ACC112 (cell line): ENCODE measurements around the gene ARNT2.

ENCODE experiments used
- H2AFZ ChIP-seq: fragments of 200-600 bp; sonication (generic); one replicate; pipeline ENCODE4 v1.6.0; 2017; ENCODE audit warnings: antibody characterized with exemption, low read length; ENCODE audit not compliant: unreplicated experiment
- H3K27ac ChIP-seq: fragments of 200-600 bp; sonication (generic); 2 replicates; pipeline ENCODE4 v1.5.1; 2014; ENCODE audit warnings: low read depth, mild to moderate bottlenecking, antibody characterized with exemption, low read length, moderate library complexity
- H3K27me3 ChIP-seq: fragments of 200-600 bp; sonication (generic); 2 replicates; pipeline ENCODE4 v1.6.1; 2014; ENCODE audit warnings: mild to moderate bottlenecking, antibody characterized with exemption, low read length, moderate library complexity, mixed read lengths; ENCODE audit not compliant: insufficient read depth
- H3K36me3 ChIP-seq: fragments of 200-600 bp; sonication (generic); 2 replicates; pipeline ENCODE4 v1.6.1; 2016; ENCODE audit warnings: mild to moderate bottlenecking, antibody characterized with exemption, low read length, moderate library complexity, mixed read lengths; ENCODE audit not compliant: insufficient read depth
- H3K4me1 ChIP-seq: fragments of 200-600 bp; sonication (generic); one replicate; pipeline ENCODE4 v1.6.1; 2016; ENCODE audit warnings: low read length, mixed read lengths; ENCODE audit not compliant: insufficient read depth, unreplicated experiment, control insufficient read depth
- H3K4me3 ChIP-seq: fragments of 200-600 bp; sonication (generic); 2 replicates; pipeline ENCODE4 v1.5.1; 2014; ENCODE audit warnings: mild to moderate bottlenecking, low read depth, low read length
- H3K79me2 ChIP-seq: fragments of 200-600 bp; sonication (generic); one replicate; pipeline ENCODE4 v1.6.0; 2016; ENCODE audit warnings: low read length; ENCODE audit not compliant: control insufficient read depth, unreplicated experiment, insufficient read depth

The ARNT2 gene

GRCh38 chr15:80591938-80592825 lies 188.0 kb downstream of the ARNT2 start:
- Histone ChIP-seq H3K79me2 (no peaks in the 10 kb centered on the region), H3K36me3 (no peaks in the 10 kb centered on the region), H3K27ac (no peak overlapping the region), H3K4me1 (peaks cover 41% of the 10 kb centered on the region), H2AFZ (no peak overlapping the region), H3K4me3 (no peak overlapping the region), H3K27me3 (no peaks in the 10 kb centered on the region)

GRCh38 chr15:80593486-80594030 lies 189.4 kb downstream of the ARNT2 start:
- Histone ChIP-seq H3K79me2 (no peaks in the 10 kb centered on the region), H3K27ac (no peak overlapping the region), H3K4me1 (peaks cover 30% of the 10 kb centered on the region), H2AFZ (no peak overlapping the region), H3K36me3 (no peaks in the 10 kb centered on the region), H3K27me3 (no peaks in the 10 kb centered on the region), H3K4me3 (no peak overlapping the region)

- Histone ChIP-seq H3K36me3 (no peaks in the 10 kb centered on the region), H2AFZ (no peak overlapping the region), H3K79me2 (no peaks in the 10 kb centered on the region), H3K4me3 (no peak overlapping the region), H3K27me3 (no peaks in the 10 kb centered on the region), H3K4me1 (peaks cover 31% of the 10 kb centered on the region), H3K27ac (no peak overlapping the region)
Observed at GRCh38 chr15:80594091-80594889, 190.1 kb downstream of the ARNT2 start.

GRCh38 chr15:80595396-80595795 lies 191.2 kb downstream of the ARNT2 start:
- Histone ChIP-seq H3K4me1 (peaks cover 27% of the 10 kb centered on the region), H3K27ac (no peak overlapping the region), H3K36me3 (no peaks in the 10 kb centered on the region), H3K79me2 (no peaks in the 10 kb centered on the region), H2AFZ (no peak overlapping the region), H3K4me3 (no peak overlapping the region), H3K27me3 (no peaks in the 10 kb centered on the region)

- H3K4me3 ChIP-seq = no peak overlapping the region
- H3K4me1 ChIP-seq = peaks cover 27% of the 10 kb centered on the region
- H3K79me2 ChIP-seq = no peaks in the 10 kb centered on the region
- H2AFZ ChIP-seq = no peak overlapping the region
- no peaks in the 10 kb centered on the region for H3K36me3 ChIP-seq
- no peaks in the 10 kb centered on the region for H3K27me3 ChIP-seq
- H3K27ac ChIP-seq = no peak overlapping the region
Observed at GRCh38 chr15:80596521-80596976, 192.4 kb downstream of the ARNT2 start.

GRCh38 chr15:80597076-80597475 lies 192.9 kb downstream of the ARNT2 start:
- H3K79me2 ChIP-seq = no peaks in the 10 kb centered on the region
- H3K27me3 ChIP-seq = no peaks in the 10 kb centered on the region
- H2AFZ ChIP-seq = no peak overlapping the region
- peaks cover 27% of the 10 kb centered on the region for H3K4me1 ChIP-seq
- no peaks in the 10 kb centered on the region for H3K36me3 ChIP-seq
- H3K27ac ChIP-seq = no peak overlapping the region
- no peak overlapping the region for H3K4me3 ChIP-seq

- peaks cover 27% of the 10 kb centered on the region for H3K4me1 ChIP-seq
- H3K36me3 ChIP-seq = no peaks in the 10 kb centered on the region
- no peaks in the 10 kb centered on the region for H3K27me3 ChIP-seq
- peak overlapping the region; percentile 96 for H3K27ac ChIP-seq
- H3K79me2 ChIP-seq = no peaks in the 10 kb centered on the region
- no peak overlapping the region; the same call in 1 of the 2 replicates for H3K4me3 ChIP-seq
- no peak overlapping the region for H2AFZ ChIP-seq
Observed at GRCh38 chr15:80599359-80599758, 195.2 kb downstream of the ARNT2 start.

- no peaks in the 10 kb centered on the region for H3K36me3 ChIP-seq
- no peaks in the 10 kb centered on the region for H3K27me3 ChIP-seq
- H3K27ac ChIP-seq = no peak overlapping the region
- H3K4me1 ChIP-seq = peaks cover 20% of the 10 kb centered on the region
- H3K4me3 ChIP-seq = no peak overlapping the region
- H3K79me2 ChIP-seq = no peaks in the 10 kb centered on the region
- H2AFZ ChIP-seq = no peak overlapping the region
Observed at GRCh38 chr15:80600626-80601025, 196.4 kb downstream of the ARNT2 start.

- peaks cover 15% of the 10 kb centered on the region for H3K4me1 ChIP-seq
- H3K36me3 ChIP-seq = no peaks in the 10 kb centered on the region
- no peak overlapping the region for H2AFZ ChIP-seq
- H3K79me2 ChIP-seq = no peaks in the 10 kb centered on the region
- no peak overlapping the region for H3K27ac ChIP-seq
- H3K27me3 ChIP-seq = no peaks in the 10 kb centered on the region
- H3K4me3 ChIP-seq = no peak overlapping the region
Observed at GRCh38 chr15:80601256-80601655, 197.1 kb downstream of the ARNT2 start.

GRCh38 chr15:80604583-80605575 lies 200.7 kb downstream of the ARNT2 start:
- no peaks in the 10 kb centered on the region for H3K36me3 ChIP-seq
- no peaks in the 10 kb centered on the region for H3K27me3 ChIP-seq
- H3K79me2 ChIP-seq = no peaks in the 10 kb centered on the region
- H3K27ac ChIP-seq = no peak overlapping the region
- H2AFZ ChIP-seq = no peak overlapping the region
- H3K4me3 ChIP-seq = no peak overlapping the region
- H3K4me1 ChIP-seq = peaks cover 9% of the 10 kb centered on the region
